HT1080 (cell line): ENCODE measurements around the gene MRPS10. TPM values are rescaled to one million over a fixed set of nuclear protein-coding genes. Genes with fewer than 3 reads are reported as not detected.
"Not testable (repeated sequence)": the region's sequence is repeated elsewhere in the genome, so short reads cannot be mapped to it uniquely, and the experiment has no call there.

Source experiments
- DNase-seq: peaks from one replicate; pipeline ENCODE4 v3.0.0-alpha.2; 2015; ENCODE audit warnings: low read depth
- total RNA-seq: library from RNA; depleted of rRNA; stranded (reverse); fragments of >200 nt; shearing (Covaris generic); gene quantifications from 2 replicates; pipeline ENCODE4 v1.2.3, GENCODE V29; 2014

MRPS10 gene
- total RNA-seq, 1 experiment from 2014 or later = 76.1 TPM

DNA sequence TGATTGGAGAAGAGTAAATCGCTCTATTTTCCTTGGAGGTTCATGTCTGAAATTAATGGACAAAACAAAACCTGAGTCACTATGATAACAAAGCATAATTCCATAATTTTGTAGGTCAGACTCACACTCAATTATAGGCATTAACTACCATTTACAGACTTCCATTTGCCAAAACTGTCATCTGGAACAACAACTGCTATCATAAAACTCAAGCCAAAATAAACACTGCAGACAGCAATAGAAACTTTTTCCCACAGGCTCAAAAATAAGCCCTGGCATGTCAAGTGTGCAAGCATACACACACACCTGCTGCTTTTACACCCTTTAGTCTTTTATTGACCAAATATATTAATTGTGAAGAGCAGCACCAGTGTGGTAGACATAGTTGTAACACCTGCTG is 7.1 kb downstream of the MRPS10 start:
- DNase-seq = no peak

DNA sequence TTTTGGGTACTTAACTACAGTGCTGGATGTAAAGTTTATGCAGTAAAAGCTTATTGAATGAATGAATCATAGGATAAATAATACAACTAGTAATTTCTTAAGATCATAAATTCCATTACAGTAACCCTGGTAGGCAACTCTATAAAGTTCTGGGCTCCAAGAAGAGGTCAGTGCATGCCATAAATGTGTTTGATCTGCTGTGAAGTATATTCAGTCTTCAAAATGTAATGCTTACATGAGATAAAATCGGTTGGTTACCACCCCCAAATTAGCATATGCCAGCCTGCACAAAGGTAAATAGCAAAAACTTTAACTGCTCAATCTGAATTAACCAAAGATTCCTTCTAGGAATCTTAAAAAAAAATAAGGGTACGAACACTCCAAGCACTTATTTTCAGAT is 10.1 kb downstream of the MRPS10 start:
- DNase-seq = not testable (repeated sequence)

DNA sequence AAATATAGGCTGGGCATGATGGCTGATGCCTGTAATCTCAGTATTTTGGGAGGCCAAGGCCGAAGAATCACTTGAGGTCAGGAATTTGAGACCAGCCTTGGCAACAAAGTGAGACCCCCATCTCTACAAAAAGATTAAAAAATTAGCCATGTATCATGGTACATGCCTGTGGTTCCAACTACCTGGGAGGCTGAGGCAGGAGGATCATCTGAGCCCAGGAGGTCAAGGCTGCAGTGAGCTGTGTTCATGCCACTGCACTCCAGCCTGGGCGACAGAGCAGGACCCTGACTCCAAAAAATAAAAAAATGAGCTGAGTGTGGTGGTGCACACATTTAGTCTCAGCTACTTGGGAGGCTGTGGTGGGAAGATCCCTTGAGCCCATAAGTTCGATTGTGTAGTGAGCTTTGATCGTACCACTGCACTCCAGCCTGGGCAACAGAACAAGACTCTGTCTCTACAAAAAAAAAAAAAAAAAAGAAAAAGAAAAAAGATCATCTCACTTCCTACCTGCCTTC is 12.8 kb downstream of the MRPS10 start:
- DNase-seq = no peak

DNA sequence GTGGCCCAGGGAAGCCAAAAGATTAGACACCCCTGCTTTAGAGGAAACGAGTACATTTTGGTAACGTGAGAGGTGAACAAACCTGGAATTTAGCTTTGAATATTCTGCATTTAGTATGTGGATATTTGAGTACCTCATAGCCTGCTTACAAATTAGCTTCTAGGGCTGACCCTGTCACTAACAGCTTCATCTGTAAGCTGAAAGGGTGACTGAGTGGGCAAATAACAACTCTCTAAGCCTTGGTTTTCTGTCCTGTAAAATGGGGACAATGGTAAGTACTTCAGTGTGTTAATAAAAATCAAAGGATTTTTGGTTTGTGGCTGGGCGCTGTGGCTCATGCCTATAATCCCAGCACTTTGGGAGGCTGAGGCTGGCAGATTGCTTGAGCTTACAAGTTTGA is 14.5 kb downstream of the MRPS10 start:
- DNase-seq = no peak

DNA sequence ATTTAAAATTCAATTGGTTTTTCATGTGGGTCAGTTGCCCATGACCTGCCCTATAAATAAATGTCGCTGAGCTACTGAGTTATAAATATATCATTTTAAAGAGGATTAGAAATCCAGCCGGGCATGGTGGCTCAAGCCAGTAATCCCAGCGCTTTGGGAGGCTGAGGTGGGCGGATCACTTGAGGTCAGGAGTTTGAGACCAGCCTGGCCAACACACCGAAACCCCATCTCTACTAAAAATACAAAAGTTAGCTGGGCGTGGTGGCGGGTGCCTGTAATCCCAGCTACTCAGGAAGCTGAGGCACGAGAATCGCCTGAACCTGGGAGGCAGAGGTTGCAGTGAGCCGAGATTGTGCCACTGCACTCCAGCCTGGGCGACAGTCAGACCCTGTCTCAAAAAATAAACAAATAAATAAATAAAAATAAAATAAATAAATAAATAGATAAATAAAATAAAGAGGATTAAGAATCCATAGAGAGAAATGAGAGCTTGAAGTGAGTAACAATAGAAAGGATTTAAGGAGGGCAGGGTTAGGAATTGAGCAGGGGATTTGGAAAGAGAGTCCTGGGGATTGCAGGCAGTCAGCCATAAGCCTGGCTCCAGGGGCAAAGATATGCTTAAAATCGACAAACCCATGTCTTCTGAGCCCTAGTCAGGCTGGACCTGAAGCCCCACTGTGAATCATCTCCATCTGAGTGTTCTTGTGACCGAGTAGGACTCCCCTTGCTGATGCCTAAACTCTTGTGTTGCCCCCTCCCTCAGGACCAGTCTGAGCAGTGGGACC is 15.3 kb downstream of the MRPS10 start:
- DNase-seq = not testable (repeated sequence)

DNA sequence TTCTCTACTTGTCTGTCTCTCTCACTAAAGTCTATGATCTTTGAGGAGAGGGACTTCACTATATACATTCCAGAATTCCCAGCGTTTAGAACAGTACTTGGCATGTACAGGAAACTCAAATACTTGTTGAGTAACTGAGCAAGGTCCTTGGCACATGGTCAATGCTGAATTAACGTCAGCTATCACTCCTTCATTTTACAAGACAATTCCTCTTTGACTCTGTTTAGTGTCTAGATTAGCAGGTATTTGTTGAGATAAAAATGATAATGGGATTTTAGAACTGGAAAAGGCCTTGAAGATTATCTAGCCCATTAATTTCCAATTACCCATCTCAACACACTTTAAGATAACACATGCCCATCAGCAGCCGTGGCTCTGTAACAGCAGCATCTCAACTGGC is 16.3 kb downstream of the MRPS10 start:
- DNase-seq = no peak

DNA sequence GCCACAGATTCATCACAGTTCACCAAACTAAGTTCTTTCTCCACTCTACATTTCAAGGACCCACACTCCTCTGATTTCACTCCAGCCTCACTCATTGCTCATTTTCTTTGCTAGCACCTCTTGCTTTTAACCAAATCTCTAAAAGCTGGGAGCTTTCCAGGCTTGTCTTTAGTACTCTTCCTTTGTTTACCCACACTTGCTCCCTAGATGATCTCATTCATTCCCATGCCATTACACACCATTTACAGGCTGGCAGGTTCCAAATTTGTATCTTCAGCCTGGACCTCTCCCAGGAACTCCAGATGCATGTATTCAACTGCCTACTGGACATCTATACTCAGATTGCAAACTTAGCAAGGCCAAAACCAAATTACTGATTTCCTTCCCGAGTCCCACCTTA is 17.6 kb downstream of the MRPS10 start:
- peak; percentile 83 for DNase-seq

DNA sequence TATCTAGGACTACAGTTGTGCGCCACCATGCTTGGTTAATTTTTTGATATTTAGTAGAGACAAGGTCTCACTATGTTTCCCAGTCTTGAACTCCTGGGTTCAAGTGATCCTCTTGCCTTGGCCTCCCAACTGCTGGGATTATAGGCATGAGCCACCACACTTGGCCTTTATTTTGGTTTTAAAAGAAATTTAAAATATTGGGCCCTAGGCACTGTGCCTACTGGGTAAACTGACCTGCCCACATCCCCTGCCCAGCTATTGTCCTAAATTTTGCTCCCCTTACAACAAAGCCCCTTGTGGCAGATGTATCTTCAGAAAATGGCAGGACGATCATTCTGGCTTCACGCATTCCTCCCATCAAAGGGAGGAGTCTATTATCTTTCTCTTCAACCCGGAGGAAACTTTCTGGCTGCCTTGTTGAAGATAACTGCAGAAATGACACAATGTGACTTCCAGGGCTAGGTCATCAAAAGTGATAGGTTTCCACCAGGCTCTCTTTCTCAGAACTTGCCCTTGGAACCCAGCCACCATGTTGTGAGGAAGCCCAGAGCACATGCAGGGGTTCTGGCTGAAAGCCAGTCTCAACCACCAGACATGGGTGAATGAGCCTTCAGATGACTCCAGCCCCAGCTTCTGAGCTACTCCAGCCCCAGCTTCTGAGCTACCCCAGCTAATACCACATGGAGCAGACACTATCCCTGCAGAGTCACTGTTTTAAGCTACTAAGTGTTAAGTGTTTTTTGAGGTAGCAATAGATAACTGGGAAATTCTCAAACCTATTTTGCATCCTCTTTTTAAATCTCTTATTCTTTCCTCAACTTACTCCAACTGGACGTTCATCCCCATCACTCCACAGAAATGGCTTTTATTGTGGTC is 18.3 kb downstream of the MRPS10 start:
- DNase-seq = peak; percentile 70

DNA sequence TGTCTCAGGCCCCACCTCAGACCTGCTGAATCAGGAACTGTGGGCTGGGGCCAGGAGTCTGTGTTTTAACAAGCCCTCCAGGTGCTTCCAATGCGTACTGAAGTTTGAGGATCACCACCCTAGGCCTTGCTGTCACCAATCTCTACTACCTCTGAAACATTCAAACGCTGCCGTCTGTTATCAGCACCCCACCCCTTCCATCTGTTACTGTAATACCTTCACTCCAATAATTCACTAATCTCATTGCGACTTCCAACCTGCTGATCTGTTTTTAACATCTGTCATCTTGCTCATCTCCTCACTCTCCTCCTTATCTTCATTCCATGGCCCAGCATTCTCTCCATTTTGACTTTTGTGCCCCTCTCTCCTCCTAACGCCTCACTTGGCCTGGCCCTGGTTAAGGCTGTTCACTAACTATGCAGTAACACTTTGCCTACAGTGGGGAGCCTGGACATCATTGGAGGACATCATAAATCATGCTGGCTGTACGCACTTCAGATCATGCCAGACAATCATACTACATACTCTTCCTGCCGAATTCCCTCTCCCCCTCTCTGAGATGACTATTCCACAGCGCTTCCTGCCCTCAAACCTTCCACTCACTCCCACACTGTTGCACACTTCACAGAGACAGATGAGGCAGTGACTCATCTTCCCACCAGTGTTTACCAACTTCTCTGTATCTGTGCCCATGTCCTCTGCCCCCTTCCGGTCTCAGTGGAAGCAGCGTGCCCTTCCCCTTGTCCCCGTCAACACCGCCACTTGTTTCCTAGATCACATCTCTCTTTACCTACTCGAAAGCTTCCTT is 19.9 kb downstream of the MRPS10 start:
- peak; percentile 78 for DNase-seq

DNA sequence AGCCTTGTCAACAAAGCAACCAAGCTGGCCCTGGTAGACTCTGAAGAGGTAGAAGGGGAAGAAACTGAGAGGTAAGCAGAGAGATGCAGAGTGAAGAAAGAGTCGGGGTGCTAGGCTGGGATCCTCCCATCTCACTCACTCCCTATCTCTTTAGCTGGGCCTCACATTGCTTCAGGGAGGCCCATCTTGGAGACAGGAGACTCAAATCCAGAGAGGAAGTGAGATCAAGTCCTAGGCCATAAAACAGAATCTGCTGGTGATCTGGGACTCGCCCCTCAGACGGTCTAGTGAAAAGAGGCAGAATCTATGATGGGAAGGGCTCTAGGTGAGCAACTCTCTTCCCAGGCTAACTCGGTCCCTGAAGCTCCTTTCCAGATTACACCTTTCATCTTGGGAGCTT is 22.2 kb downstream of the MRPS10 start:
- DNase-seq = no peak

DNA sequence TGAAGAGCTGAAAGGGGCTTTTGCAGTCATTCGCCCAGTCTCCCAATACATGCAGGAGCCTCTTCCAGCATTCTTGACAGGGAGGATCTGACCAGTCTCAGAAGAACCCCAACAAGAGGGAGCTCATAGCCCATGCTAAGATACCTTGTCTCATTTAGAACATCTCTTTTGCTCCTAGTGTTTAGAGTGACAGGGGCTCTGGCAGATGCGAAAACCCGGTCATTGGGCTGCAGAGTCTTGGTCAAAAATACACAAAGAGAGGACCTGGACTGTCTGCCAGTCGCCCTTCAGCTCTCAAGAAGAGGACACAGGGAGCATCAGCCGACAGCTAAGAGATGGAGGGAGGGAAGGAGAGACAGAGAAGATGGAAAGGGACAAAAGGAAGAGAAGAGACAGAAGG is 23.6 kb downstream of the MRPS10 start:
- DNase-seq = no peak

DNA sequence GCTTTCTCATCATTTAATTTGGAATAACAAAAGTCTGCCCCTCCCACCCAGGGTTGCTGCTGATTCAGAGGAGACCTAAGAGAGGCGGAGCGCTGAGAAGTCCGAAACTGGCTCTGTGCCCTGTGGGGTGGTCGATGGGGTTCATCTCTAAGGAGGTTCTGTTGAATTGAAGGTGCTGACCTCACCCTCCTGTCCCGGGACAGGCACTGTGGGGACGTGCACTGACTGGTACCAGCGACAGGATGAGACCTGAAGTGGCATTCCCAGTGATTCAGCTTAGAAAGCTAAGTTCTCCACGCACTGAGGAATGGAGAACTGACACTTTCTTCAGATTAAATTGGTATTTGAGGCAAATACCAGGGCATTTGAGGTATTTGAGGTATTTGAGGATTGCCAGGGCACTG is 24.2 kb downstream of the MRPS10 start:
- no peak for DNase-seq

DNA sequence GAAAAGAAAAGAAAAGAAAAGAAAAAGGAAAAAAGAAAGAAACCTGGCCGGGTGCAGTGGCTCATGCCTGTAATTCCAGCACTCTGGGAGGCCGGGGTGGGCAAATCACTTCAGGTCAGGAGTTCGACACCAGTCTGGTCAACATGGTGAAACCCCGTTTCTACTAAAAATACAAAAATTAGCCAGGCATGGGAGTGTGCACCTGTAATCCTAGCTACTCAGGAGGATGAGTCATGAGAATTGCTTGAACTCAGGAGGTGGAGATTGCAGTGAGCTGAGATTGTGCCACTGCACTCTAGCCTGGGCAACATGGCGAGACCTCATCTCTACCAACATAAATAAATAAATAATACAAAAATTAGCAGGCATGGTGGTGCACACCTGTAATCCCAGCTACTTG is 25.3 kb downstream of the MRPS10 start:
- not testable (repeated sequence) for DNase-seq

DNA sequence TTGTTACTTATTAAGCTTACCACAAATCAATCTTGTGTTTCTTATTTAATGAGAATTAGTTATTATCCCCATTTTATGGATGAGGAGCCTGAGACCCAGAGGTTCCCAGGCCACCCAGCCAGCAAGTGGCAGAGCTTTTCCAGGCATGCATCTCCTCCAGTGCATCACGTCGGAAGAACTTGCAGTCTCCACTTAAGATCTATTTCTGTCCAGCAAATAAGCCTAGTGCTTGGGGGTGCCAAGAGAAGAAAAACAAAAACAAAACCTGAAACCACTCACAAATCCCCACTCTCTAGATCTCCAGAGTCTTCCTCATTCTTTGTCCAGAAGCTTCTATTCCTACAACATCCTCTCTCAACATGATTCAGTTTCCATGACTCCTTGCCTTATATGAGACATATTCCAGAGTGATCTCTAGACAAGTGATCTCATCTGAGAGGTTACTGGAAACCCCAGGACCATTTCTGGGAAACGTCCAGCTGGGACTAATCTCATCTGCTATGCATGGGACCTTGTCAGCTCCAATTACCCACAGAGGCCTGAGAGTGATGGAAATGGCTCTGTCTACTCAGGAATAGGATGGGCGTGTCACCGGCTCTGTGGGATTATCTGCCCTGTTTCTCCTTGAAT is 27.0 kb downstream of the MRPS10 start:
- DNase-seq = peak; percentile 35

DNA sequence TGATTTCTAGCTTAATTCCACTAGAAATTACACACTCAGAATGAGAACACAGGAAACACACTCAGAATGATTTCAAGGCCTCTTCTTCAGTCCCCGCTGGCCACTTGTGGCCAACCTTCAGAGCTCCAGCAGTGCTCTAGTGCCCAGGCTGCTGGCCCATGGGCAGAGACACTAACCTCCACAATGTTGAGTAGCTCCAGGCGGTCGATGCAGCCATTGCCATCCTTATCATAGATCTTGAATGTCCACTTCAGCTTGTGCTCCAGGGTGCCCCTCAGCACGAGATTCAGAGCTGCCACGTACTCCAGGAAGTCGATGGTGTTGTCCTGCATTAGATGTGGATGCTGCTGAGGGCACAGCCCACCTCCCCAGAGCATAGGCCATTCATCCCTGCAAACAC is 29.3 kb downstream of the MRPS10 start:
- DNase-seq = no peak

DNA sequence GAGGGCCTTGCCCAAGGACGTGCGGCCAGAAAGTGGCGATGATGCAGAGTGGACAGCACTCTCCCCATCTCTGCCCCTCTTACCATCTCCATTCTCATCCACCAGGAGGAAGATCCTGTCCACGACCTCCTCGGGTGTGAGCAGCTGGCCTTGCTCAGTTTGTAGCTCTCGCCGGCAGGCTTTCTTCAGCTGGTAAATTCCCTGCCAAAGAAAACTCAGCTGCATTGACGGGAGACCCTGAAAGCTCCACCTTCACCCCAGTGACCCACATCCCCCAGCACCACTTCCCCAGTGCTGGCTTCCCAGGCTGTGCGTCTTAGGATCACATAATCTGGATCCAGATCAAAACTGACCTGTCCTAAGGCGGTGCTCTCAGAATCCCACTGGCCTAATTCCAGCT is 32.1 kb downstream of the MRPS10 start:
- no peak for DNase-seq

DNA sequence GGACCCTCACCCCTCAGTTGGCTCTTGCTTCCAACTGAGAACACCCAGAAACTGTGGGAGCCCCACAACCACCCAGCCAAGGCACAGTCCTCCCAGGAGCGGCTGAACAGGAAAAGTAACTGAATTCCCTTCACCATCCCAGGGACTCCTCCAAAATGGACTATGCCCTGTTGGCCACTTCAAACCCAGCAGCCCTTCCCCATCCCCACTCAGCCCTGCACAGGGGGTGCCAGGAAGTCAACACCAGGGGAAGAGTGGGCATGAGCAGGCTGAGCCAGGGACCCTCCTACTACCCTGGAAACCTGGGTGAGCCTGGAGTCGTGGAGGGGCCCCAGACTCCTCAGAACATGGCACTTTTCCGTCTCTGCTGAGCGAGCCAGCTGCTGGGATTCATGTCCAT is 33.2 kb downstream of the MRPS10 start:
- DNase-seq = no peak

DNA sequence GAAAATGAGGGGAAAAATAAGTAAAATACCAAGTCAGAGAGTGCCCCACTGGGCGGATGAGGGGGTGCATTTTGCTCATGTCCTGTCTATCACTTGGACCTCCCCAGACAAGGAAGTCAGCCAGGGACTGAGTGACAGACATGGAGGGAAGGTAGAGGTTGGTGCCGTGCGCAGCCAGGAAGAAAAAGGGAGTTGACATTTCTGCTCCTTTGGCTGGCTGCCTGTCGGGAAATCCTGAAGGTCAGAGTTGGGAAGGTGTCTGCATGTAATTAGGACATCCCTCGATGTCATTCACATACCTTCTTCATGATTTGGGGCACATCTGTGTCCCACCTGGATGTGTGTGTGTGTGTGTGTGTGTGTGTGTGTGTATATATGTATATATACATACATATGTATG is 35.6 kb downstream of the MRPS10 start:
- no peak for DNase-seq

DNA sequence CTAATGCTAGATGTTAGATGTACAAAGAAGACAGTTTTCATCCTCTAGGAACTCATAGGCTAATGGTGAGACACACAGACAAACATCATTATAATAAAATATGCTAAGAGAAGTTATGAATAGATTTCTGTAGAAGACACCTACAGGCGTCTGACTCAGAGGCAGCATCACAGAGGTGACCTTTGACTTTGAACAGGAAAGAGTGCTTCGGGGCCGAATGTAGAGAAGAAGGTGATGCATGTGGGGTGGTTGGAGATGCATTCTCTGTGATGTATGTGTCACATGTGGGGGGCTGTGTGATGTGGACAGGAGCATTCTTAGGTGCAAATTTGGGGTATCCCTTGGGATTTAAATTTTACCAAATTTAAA is 37.7 kb downstream of the MRPS10 start:
- no peak for DNase-seq

DNA sequence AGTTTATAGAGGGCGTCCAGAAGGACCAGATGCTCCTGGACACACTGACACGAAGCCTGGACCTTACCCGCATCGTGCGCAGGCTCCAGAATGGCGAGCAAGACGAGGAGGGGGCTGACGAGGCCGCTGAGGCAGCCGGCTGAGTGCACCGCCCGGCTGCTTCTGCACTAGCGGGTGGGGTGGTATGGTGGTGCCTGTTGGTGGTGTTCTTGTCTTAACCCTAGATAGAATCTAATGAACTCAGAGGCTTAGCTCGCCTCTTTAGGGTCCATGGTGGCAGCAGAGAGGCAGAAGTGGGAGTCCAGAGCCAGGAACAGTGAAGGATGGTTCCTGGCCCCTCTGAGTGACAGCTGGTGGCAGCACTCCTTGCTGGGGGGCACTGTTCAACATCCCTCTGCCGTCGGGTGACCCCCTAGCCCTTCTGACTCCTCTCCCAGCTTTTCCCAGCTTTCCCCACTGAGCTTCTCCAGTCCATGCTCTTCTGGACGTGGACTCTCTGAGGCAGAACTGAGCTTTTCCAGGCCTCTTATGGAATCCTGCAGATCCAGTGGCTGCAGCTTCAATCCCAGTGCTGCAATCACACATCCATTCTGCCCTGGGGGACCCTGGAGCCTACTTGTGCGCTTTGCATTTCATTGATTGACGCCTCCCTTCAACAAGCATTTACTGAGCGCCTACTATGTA is 38.3 kb downstream of the MRPS10 start:
- no peak for DNase-seq
